Measurements from ENCODE around the gene GPR137.

The GPR137 gene

GRCh38 chr11:64330888-64331287 lies 45.2 kb downstream of the GPR137 start:
- Histone ChIP-seq H2BK15ac (ENCODE audit: low read depth, poor library complexity, severe bottlenecking) (peak overlapping the region; percentile 4), H3K79me1 (replicated peaks; ENCODE audit: low read length, poor library complexity, severe bottlenecking) (no peaks in the 10 kb centered on the region), H2BK12ac (ENCODE audit: low read length in 2 of 2) (no peak overlapping the region), H3K9me3 (ENCODE audit: control insufficient read depth, low read length) (peaks cover 3% of the 10 kb centered on the region), H3K18ac (ENCODE audit: low read depth in 1 of 2, low read length in 2 of 2) (no peak overlapping the region), H3K9ac (ENCODE audit: low read length) (no peak overlapping the region), H3K27me3 (ENCODE audit: control insufficient read depth in 1 of 2, insufficient read depth in 1 of 2, low read length in 2 of 2) (no peaks in the 10 kb centered on the region), H2AK5ac (ENCODE audit: low read length, severe bottlenecking) (no peak overlapping the region), H3K4me2 (ENCODE audit: low read length, poor library complexity, severe bottlenecking) (no peak overlapping the region), H2BK120ac (ENCODE audit: low read depth, low read length) (no peak overlapping the region), H2AFZ (ENCODE audit: low read depth, low read length) (no peak overlapping the region), H3K14ac (ENCODE audit: low read length in 2 of 2) (no peak overlapping the region), H3K4ac (ENCODE audit: low read depth in 1 of 2, low read length in 2 of 2) (no peak overlapping the region), H4K8ac (ENCODE audit: low read length) (no peak overlapping the region), H3K4me1 (ENCODE audit: control insufficient read depth, insufficient read depth, low read depth, low read length) (peaks cover 20% of the 10 kb centered on the region), H3K4me3 (ENCODE audit: insufficient read depth in 1 of 2, low read depth in 1 of 2, low read length in 2 of 2) (no peak overlapping the region), H4K91ac (ENCODE audit: low read length) (no peak overlapping the region), H3K27ac (ENCODE audit: low read length, poor library complexity, severe bottlenecking) (no peak overlapping the region), H3K36me3 (ENCODE audit: control insufficient read depth in 1 of 2, insufficient read depth in 2 of 2, low read depth in 1 of 2, low read length in 2 of 2) (no peaks in the 10 kb centered on the region), H3K23ac (ENCODE audit: low read length in 2 of 2) (no peak overlapping the region), H2BK5ac (ENCODE audit: low read depth, low read length, poor library complexity, severe bottlenecking) (no peak overlapping the region)
- WGBS, result 96% methylated on average over 11 of the region's 11 CpGs
- no peak for DNase-seq

GRCh38 chr11:64331569-64332371 lies 46.1 kb downstream of the GPR137 start:
- Histone ChIP-seq H2BK5ac (ENCODE audit: low read depth, low read length, poor library complexity, severe bottlenecking) (no peak overlapping the region), H4K8ac (ENCODE audit: low read length) (peak overlapping the region; percentile 30), H4K91ac (ENCODE audit: low read length) (peak overlapping the region; percentile 71), H3K79me1 (replicated peaks; ENCODE audit: low read length, poor library complexity, severe bottlenecking) (no peaks in the 10 kb centered on the region), H3K4me3 (ENCODE audit: insufficient read depth in 1 of 2, low read depth in 1 of 2, low read length in 2 of 2) (peak overlapping the region in 1 of 2 experiments; percentile 36), H3K18ac (ENCODE audit: low read depth in 1 of 2, low read length in 2 of 2) (peak overlapping the region; percentile 30 to 52), H3K4ac (ENCODE audit: low read depth in 1 of 2, low read length in 2 of 2) (no peak overlapping the region), H3K36me3 (ENCODE audit: control insufficient read depth in 1 of 2, insufficient read depth in 2 of 2, low read depth in 1 of 2, low read length in 2 of 2) (no peaks in the 10 kb centered on the region), H3K27ac (ENCODE audit: low read length, poor library complexity, severe bottlenecking) (no peak overlapping the region), H2AFZ (ENCODE audit: low read depth, low read length) (peak overlapping the region; percentile 3), H3K4me1 (ENCODE audit: control insufficient read depth, insufficient read depth, low read depth, low read length) (peaks cover 21% of the 10 kb centered on the region), H3K14ac (ENCODE audit: low read length in 2 of 2) (peak overlapping the region in 1 of 2 experiments; percentile 1), H3K4me2 (ENCODE audit: low read length, poor library complexity, severe bottlenecking) (no peak overlapping the region), H2BK15ac (ENCODE audit: low read depth, poor library complexity, severe bottlenecking) (no peak overlapping the region), H3K9me3 (ENCODE audit: control insufficient read depth, low read length) (peaks cover 3% of the 10 kb centered on the region), H3K27me3 (ENCODE audit: control insufficient read depth in 1 of 2, insufficient read depth in 1 of 2, low read length in 2 of 2) (no peaks in the 10 kb centered on the region), H2AK5ac (ENCODE audit: low read length, severe bottlenecking) (peak overlapping the region; percentile 50), H2BK120ac (ENCODE audit: low read depth, low read length) (no peak overlapping the region), H2BK12ac (ENCODE audit: low read length in 2 of 2) (peak overlapping the region in 1 of 2 experiments; percentile 57), H3K9ac (ENCODE audit: low read length) (peak overlapping the region; percentile 32), H3K23ac (ENCODE audit: low read length in 2 of 2) (no peak overlapping the region)
- peak; percentile 90 for DNase-seq
- 47% methylated on average over 16 of the region's 20 CpGs for WGBS

- H3K9me3 ChIP-seq (ENCODE audit: control insufficient read depth, low read length), result no peaks in the 10 kb centered on the region
- no peak overlapping the region for H2BK15ac ChIP-seq (ENCODE audit: low read depth, poor library complexity, severe bottlenecking)
- no peak overlapping the region for H3K4ac ChIP-seq (ENCODE audit: low read depth in 1 of 2, low read length in 2 of 2)
- no peak overlapping the region for H3K18ac ChIP-seq (ENCODE audit: low read depth in 1 of 2, low read length in 2 of 2)
- DNase-seq, result no peak
- no peaks in the 10 kb centered on the region for H3K36me3 ChIP-seq (ENCODE audit: control insufficient read depth in 1 of 2, insufficient read depth in 2 of 2, low read depth in 1 of 2, low read length in 2 of 2)
- H2BK5ac ChIP-seq (ENCODE audit: low read depth, low read length, poor library complexity, severe bottlenecking), result no peak overlapping the region
- no peak overlapping the region for H4K91ac ChIP-seq (ENCODE audit: low read length)
- H3K4me3 ChIP-seq (ENCODE audit: insufficient read depth in 1 of 2, low read depth in 1 of 2, low read length in 2 of 2), result no peak overlapping the region
- H3K9ac ChIP-seq (ENCODE audit: low read length), result no peak overlapping the region
- peak overlapping the region; percentile 55 for H4K8ac ChIP-seq (ENCODE audit: low read length)
- no peak overlapping the region for H3K23ac ChIP-seq (ENCODE audit: low read length in 2 of 2)
- H3K4me1 ChIP-seq (ENCODE audit: control insufficient read depth, insufficient read depth, low read depth, low read length), result peaks cover 21% of the 10 kb centered on the region
- WGBS, result 98% methylated on average over 8 of the region's 8 CpGs
- no peak overlapping the region for H2BK12ac ChIP-seq (ENCODE audit: low read length in 2 of 2)
- no peaks in the 10 kb centered on the region for H3K27me3 ChIP-seq (ENCODE audit: control insufficient read depth in 1 of 2, insufficient read depth in 1 of 2, low read length in 2 of 2)
- H2AK5ac ChIP-seq (ENCODE audit: low read length, severe bottlenecking), result no peak overlapping the region
- H3K27ac ChIP-seq (ENCODE audit: low read length, poor library complexity, severe bottlenecking), result no peak overlapping the region
- H3K79me1 ChIP-seq (replicated peaks; ENCODE audit: low read length, poor library complexity, severe bottlenecking), result no peaks in the 10 kb centered on the region
- H2BK120ac ChIP-seq (ENCODE audit: low read depth, low read length), result no peak overlapping the region
- H3K4me2 ChIP-seq (ENCODE audit: low read length, poor library complexity, severe bottlenecking), result no peak overlapping the region
- no peak overlapping the region for H2AFZ ChIP-seq (ENCODE audit: low read depth, low read length)
- no peak overlapping the region for H3K14ac ChIP-seq (ENCODE audit: low read length in 2 of 2)
Observed at GRCh38 chr11:64333556-64333955, 47.9 kb downstream of the GPR137 start.

- H2AFZ ChIP-seq (ENCODE audit: low read depth, low read length), result no peak overlapping the region
- peak; percentile 92 for DNase-seq
- no peaks in the 10 kb centered on the region for H3K79me1 ChIP-seq (replicated peaks; ENCODE audit: low read length, poor library complexity, severe bottlenecking)
- no peaks in the 10 kb centered on the region for H3K9me3 ChIP-seq (ENCODE audit: control insufficient read depth, low read length)
- WGBS, result 12% methylated on average over 6 of the region's 13 CpGs
- no peak overlapping the region for H2BK120ac ChIP-seq (ENCODE audit: low read depth, low read length)
- no peak overlapping the region for H3K14ac ChIP-seq (ENCODE audit: low read length in 2 of 2)
- H3K4me1 ChIP-seq (ENCODE audit: control insufficient read depth, insufficient read depth, low read depth, low read length), result peaks cover 21% of the 10 kb centered on the region
- no peak overlapping the region for H2BK15ac ChIP-seq (ENCODE audit: low read depth, poor library complexity, severe bottlenecking)
- no peak overlapping the region for H3K4ac ChIP-seq (ENCODE audit: low read depth in 1 of 2, low read length in 2 of 2)
- no peak overlapping the region for H2AK5ac ChIP-seq (ENCODE audit: low read length, severe bottlenecking)
- H4K91ac ChIP-seq (ENCODE audit: low read length), result no peak overlapping the region
- no peak overlapping the region for H3K4me3 ChIP-seq (ENCODE audit: insufficient read depth in 1 of 2, low read depth in 1 of 2, low read length in 2 of 2)
- no peak overlapping the region for H3K18ac ChIP-seq (ENCODE audit: low read depth in 1 of 2, low read length in 2 of 2)
- no peak overlapping the region for H3K4me2 ChIP-seq (ENCODE audit: low read length, poor library complexity, severe bottlenecking)
- no peaks in the 10 kb centered on the region for H3K27me3 ChIP-seq (ENCODE audit: control insufficient read depth in 1 of 2, insufficient read depth in 1 of 2, low read length in 2 of 2)
- H3K9ac ChIP-seq (ENCODE audit: low read length), result no peak overlapping the region
- H2BK12ac ChIP-seq (ENCODE audit: low read length in 2 of 2), result peak overlapping the region in 1 of 2 experiments; percentile 25
- no peak overlapping the region for H2BK5ac ChIP-seq (ENCODE audit: low read depth, low read length, poor library complexity, severe bottlenecking)
- no peak overlapping the region for H3K23ac ChIP-seq (ENCODE audit: low read length in 2 of 2)
- H3K36me3 ChIP-seq (ENCODE audit: control insufficient read depth in 1 of 2, insufficient read depth in 2 of 2, low read depth in 1 of 2, low read length in 2 of 2), result no peaks in the 10 kb centered on the region
- no peak overlapping the region for H4K8ac ChIP-seq (ENCODE audit: low read length)
- peak overlapping the region; percentile 62 for H3K27ac ChIP-seq (ENCODE audit: low read length, poor library complexity, severe bottlenecking)
Observed at GRCh38 chr11:64334764-64335735, 49.4 kb downstream of the GPR137 start.

Data from mesenchymal stem cell (in vitro differentiated cells and primary cell).